Esophagus muscularis mucosa (tissue), 4 donors: Measurements from ENCODE around the gene SIVA1. TPM values are rescaled to one million over a fixed set of nuclear protein-coding genes. Genes with fewer than 3 reads are reported as not detected.

Source experiments
- DNase-seq: peaks from one replicate; pipeline ENCODE4 v3.0.0-alpha.2; 2017; ENCODE audit errors: extremely low spot score
- H3K27ac ChIP-seq, 4 donors: fragments of 200-600 bp; sonication (generic); replicated peaks in 1 of 4; 1 replicate in 3 of 4; 2 replicates in 1 of 4; pipeline ENCODE4 v1.5.1; 2016 to 2019; ENCODE audit warnings: mild to moderate bottlenecking in 1 of 4
- H3K27me3 ChIP-seq, 4 donors: fragments of 200-600 bp; sonication (generic); one replicate each; pipeline versions ENCODE4 v1.5.1 to v1.6.0; 2016 to 2019
- H3K36me3 ChIP-seq, 4 donors: fragments of 200-600 bp; sonication (generic); one replicate each; pipeline ENCODE4 v1.5.1; 2016 to 2019
- H3K4me1 ChIP-seq, 4 donors: fragments of 200-600 bp; sonication (generic); one replicate each; pipeline ENCODE4 v1.5.1; 2016 to 2019
- H3K4me3 ChIP-seq, 4 donors: fragments of 200-600 bp; sonication (generic); 1 replicate in 2 of 4; 2 replicates in 2 of 4; pipeline ENCODE4 v1.5.1; 2016 to 2019; ENCODE audit warnings: mild to moderate bottlenecking in 4 of 4, moderate library complexity in 1 of 4
- H3K9me3 ChIP-seq, 4 donors: fragments of 200-600 bp; sonication (generic); 1 replicate in 3 of 4; 2 replicates in 1 of 4; pipeline ENCODE4 v1.5.1; 2016 to 2019
- EP300 ChIP-seq: sonication (generic); formaldehyde crosslinking; IDR thresholded peaks from one replicate; pipeline ENCODE4 v1.6.1; 2017; ENCODE audit warnings: antibody characterized with exemption
- POLR2A ChIP-seq: fragments of 450-650 bp; IDR thresholded peaks from one replicate; pipeline ENCODE4 v1.6.1; 2017; ENCODE audit warnings: antibody characterized with exemption, moderate library complexity, mild to moderate bottlenecking, low read depth
- POLR2AphosphoS5 ChIP-seq, 2 donors: sonication (generic); formaldehyde crosslinking; IDR thresholded peaks; one replicate each; pipeline ENCODE4 v1.6.1; 2017; ENCODE audit warnings: antibody characterized with exemption in 2 of 2
- WGBS: methylation state at CpG from one replicate; pipeline ENCODE4 v1.1.5; 2018; 5-methylcytosine and 5-hydroxymethylcytosine counted together
- intact Hi-C: fragments of 100-400 bp; cut with DNase I; formaldehyde crosslinking; loops from one replicate; pipeline ENCODE4 v1.15.1; 2023
- total RNA-seq, 4 donors: library from RNA; depleted of rRNA; stranded (reverse); fragments of >200 nt; gene quantifications; one replicate each; pipeline versions ENCODE4 v1.1.0 to v1.2.1, GENCODE V29; 2016
- TF ChIP-seq, protein P1 (sequence below), 3 experiments: fragments of 200-600 bp in 2 of 3; fragments of 450-650 bp in 1 of 3; sonication (generic) in 2 of 3; IDR thresholded peaks; one replicate each; pipeline ENCODE4 v1.5.1; 2017 to 2019; ENCODE audit warnings: antibody characterized with exemption in 3 of 3, mild to moderate bottlenecking in 2 of 3, moderate library complexity in 1 of 3

The SIVA1 gene
- total RNA-seq, 4 donors from 2014 or later, result 207 to 324 (median 290) TPM

GRCh38 chr14:104743461-104744380, 9.2 kb upstream of the SIVA1 start:
- no peak for DNase-seq
- Histone ChIP-seq H3K36me3 (peaks cover 0 to 75% (median 26%) of the 10 kb centered on the region in 4 donors), H3K4me1 (peaks cover 0 to 30% (median 26%) of the 10 kb centered on the region in 4 donors), H3K27me3 (no peaks in the 10 kb centered on the region), H3K9me3 (no peaks in the 10 kb centered on the region), H3K27ac (no peak overlapping the region), H3K4me3 (no peak overlapping the region)
- 84% methylated on average over 27 of the region's 28 CpGs for WGBS
- TF ChIP-seq EP300, result no peak
- TF ChIP-seq, protein P1, sequence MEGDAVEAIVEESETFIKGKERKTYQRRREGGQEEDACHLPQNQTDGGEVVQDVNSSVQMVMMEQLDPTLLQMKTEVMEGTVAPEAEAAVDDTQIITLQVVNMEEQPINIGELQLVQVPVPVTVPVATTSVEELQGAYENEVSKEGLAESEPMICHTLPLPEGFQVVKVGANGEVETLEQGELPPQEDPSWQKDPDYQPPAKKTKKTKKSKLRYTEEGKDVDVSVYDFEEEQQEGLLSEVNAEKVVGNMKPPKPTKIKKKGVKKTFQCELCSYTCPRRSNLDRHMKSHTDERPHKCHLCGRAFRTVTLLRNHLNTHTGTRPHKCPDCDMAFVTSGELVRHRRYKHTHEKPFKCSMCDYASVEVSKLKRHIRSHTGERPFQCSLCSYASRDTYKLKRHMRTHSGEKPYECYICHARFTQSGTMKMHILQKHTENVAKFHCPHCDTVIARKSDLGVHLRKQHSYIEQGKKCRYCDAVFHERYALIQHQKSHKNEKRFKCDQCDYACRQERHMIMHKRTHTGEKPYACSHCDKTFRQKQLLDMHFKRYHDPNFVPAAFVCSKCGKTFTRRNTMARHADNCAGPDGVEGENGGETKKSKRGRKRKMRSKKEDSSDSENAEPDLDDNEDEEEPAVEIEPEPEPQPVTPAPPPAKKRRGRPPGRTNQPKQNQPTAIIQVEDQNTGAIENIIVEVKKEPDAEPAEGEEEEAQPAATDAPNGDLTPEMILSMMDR (IDR thresholded peaks at IDR 0.05), result no peak
- no peak for TF ChIP-seq POLR2A
- TF ChIP-seq POLR2AphosphoS5 (IDR thresholded peaks at IDR 0.05), result no peak
- intact Hi-C loops, result no loop called here

- intact Hi-C loops, result no loop called here
- H3K9me3 ChIP-seq, result no peaks in the 10 kb centered on the region
- H3K36me3 ChIP-seq, result peaks cover 0 to 68% (median 24%) of the 10 kb centered on the region in 4 donors
- peaks cover 0 to 38% (median 30%) of the 10 kb centered on the region in 4 donors for H3K4me1 ChIP-seq
- H3K27me3 ChIP-seq, result no peaks in the 10 kb centered on the region
- no peak overlapping the region for H3K4me3 ChIP-seq
- TF ChIP-seq POLR2A, result no peak
- no peak for TF ChIP-seq POLR2AphosphoS5 (IDR thresholded peaks at IDR 0.05)
- no peak for TF ChIP-seq EP300
- TF ChIP-seq, protein P1 (IDR thresholded peaks at IDR 0.05), result no peak
- H3K27ac ChIP-seq, result no peak overlapping the region
- 94% methylated on average over 9 of the region's 10 CpGs for WGBS
- DNase-seq, result no peak
These were observed 8.5 kb upstream of the SIVA1 start for GRCh38 chr14:104744484-104744883.

DNA sequence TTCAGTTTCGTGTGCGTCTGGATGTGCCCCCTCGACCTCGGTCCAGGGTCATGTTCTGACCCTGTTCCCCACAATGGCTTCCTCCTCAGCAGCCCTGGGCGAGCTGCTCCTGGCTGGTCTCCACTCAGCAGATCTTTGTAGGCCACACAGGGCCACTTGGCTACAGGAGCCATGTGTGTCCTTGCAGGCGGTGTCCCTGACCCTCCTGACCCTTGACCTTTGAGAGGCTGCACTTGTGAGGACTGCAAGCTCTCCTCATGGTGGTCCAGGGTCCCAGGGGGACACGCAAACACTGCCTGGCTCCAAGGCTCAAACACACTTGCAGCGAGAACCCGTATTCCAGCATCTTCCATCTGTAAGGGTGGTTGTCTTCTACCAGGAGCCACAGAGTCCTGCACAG, 7.5 kb upstream of the SIVA1 start:
- WGBS, result 99% methylated on average over 8 of the region's 9 CpGs

DNA sequence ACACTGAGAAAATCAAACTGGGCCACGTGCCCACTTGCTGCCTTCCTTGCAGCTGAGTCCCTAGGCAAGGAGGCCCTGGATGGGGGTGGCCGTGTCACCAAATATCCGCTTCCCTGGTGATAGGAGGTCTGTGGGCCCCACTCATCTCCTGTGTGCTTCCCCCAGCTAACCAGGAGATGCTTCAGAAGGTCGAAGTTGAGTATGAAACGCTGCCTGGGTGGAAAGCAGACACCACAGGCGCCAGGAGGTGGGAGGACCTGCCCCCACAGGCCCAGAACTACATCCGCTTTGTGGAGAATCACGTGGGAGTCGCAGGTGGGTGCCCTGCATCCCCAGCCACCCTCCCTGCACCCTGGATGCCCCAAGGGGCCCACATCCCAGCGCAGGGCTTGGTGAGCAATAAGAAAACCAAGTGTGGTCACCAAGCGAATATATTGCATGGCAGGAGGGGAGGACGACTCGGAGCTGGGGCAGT, 6.8 kb upstream of the SIVA1 start:
- no peaks in the 10 kb centered on the region for H3K27me3 ChIP-seq
- H3K9me3 ChIP-seq, result no peaks in the 10 kb centered on the region
- intact Hi-C loops, result no loop called here
- WGBS, result 83% methylated on average over 12 of the region's 13 CpGs
- no peak for DNase-seq
- peaks cover 0 to 51% (median 15%) of the 10 kb centered on the region in 4 donors for H3K36me3 ChIP-seq
- H3K27ac ChIP-seq, result peak overlapping the region; percentile 48 to 70 (median 51)
- no peak overlapping the region for H3K4me3 ChIP-seq
- H3K4me1 ChIP-seq, result peaks cover 0 to 45% (median 32%) of the 10 kb centered on the region in 4 donors
- TF ChIP-seq POLR2A, result no peak
- no peak for TF ChIP-seq POLR2AphosphoS5 (IDR thresholded peaks at IDR 0.05)
- TF ChIP-seq, protein P1 (IDR thresholded peaks at IDR 0.05), result no peak
- no peak for TF ChIP-seq EP300

More for the DNA sequence above, 7.5 kb upstream of the SIVA1 start:
- no peaks in the 10 kb centered on the region for H3K27me3 ChIP-seq
- no peak for DNase-seq
- intact Hi-C loops, result no loop called here
- peak overlapping the region in 3 of 4 donors; percentile 49 to 70 (median 53) for H3K27ac ChIP-seq
- no peak overlapping the region for H3K4me3 ChIP-seq
- TF ChIP-seq POLR2AphosphoS5 (IDR thresholded peaks at IDR 0.05), result no peak
- TF ChIP-seq POLR2A, result no peak
- TF ChIP-seq, protein P1 (IDR thresholded peaks at IDR 0.05), result no peak
- no peak for TF ChIP-seq EP300
- peaks cover 0 to 58% (median 18%) of the 10 kb centered on the region in 4 donors for H3K36me3 ChIP-seq
- H3K4me1 ChIP-seq, result peaks cover 0 to 45% (median 32%) of the 10 kb centered on the region in 4 donors
- no peaks in the 10 kb centered on the region for H3K9me3 ChIP-seq
